HFFc6 (cell line): ENCODE results near the gene SIRPA. TPM values are rescaled to one million over a fixed set of nuclear protein-coding genes. Genes with fewer than 3 reads are reported as not detected.

Experiments used
- DNase-seq: peaks from one replicate; pipeline ENCODE4 v3.0.0-alpha.2; 2018
- H3K27ac Mint-ChIP-seq: 2 replicates; pipeline ENCODE4 v1.8.0; 2020; ENCODE audit warnings: mild to moderate bottlenecking, mixed read lengths
- H3K27me3 Mint-ChIP-seq: 2 replicates; pipeline ENCODE4 v1.8.0; 2021; ENCODE audit warnings: mild to moderate bottlenecking, moderate library complexity, mixed read lengths; ENCODE audit not compliant: insufficient read depth
- H3K36me3 Mint-ChIP-seq: 2 replicates; pipeline ENCODE4 v1.8.0; 2021; ENCODE audit warnings: low read depth, mixed read lengths
- H3K4me1 Mint-ChIP-seq: 2 replicates; pipeline ENCODE4 v1.8.0; 2020; ENCODE audit warnings: low read depth, mixed read lengths
- H3K4me3 Mint-ChIP-seq: 2 replicates; pipeline ENCODE4 v1.8.0; 2020; ENCODE audit warnings: mild to moderate bottlenecking, moderate library complexity, mixed read lengths
- H3K9me3 Mint-ChIP-seq: 2 replicates; pipeline ENCODE4 v1.8.0; 2020; ENCODE audit warnings: mild to moderate bottlenecking, mixed read lengths
- CTCF ChIP-seq: fragments of 200-600 bp; sonication (generic); IDR thresholded peaks from 2 replicates; pipeline ENCODE4 v1.5.0; 2021; ENCODE audit warnings: antibody characterized with exemption, mild to moderate bottlenecking
- total RNA-seq, 6 experiments: library from RNA; stranded (reverse); fragmentation: NEBNext Ultra II Directional; extraction: Animal tissue kit (Norgen Biotek cat#: 25700); gene quantifications; 2 replicates in 1 of 6; 3 replicates in 5 of 6; pipeline ENCODE4 v1.2.3, GENCODE V29; 2021

SIRPA gene
- total RNA-seq, 6 experiments from 2014 or later, result 44.0 to 66.2 (median 47.5) TPM

- Mint-ChIP-seq H3K9me3 (no peaks in the 10 kb centered on the region), H3K27me3 (peaks cover 30% of the 10 kb centered on the region), H3K4me1 (no peaks in the 10 kb centered on the region), H3K36me3 (no peaks in the 10 kb centered on the region), H3K27ac (no peak overlapping the region), H3K4me3 (no peak overlapping the region)
- TF ChIP-seq CTCF, result no peak
- no peak for DNase-seq
Measured at GRCh38 chr20:1952737-1953530, 57.7 kb downstream of the SIRPA start.

GRCh38 chr20:1953621-1954020 lies 58.4 kb downstream of the SIRPA start:
- Mint-ChIP-seq H3K4me1 (no peaks in the 10 kb centered on the region), H3K27me3 (peaks cover 33% of the 10 kb centered on the region), H3K9me3 (no peaks in the 10 kb centered on the region), H3K36me3 (no peaks in the 10 kb centered on the region), H3K4me3 (no peak overlapping the region), H3K27ac (no peak overlapping the region)
- no peak for TF ChIP-seq CTCF
- DNase-seq, result no peak

- no peaks in the 10 kb centered on the region; the same call in 1 of the 2 replicates for H3K4me1 Mint-ChIP-seq
- H3K36me3 Mint-ChIP-seq, result no peaks in the 10 kb centered on the region
- no peak for TF ChIP-seq CTCF
- H3K4me3 Mint-ChIP-seq, result no peak overlapping the region
- peaks cover 36% of the 10 kb centered on the region for H3K27me3 Mint-ChIP-seq
- H3K9me3 Mint-ChIP-seq, result no peaks in the 10 kb centered on the region
- no peak overlapping the region for H3K27ac Mint-ChIP-seq
- no peak for DNase-seq
Measured at GRCh38 chr20:1955217-1955616, 60.0 kb downstream of the SIRPA start.

GRCh38 chr20:1958426-1958825 lies 63.2 kb downstream of the SIRPA start:
- Mint-ChIP-seq H3K4me3 (no peak overlapping the region), H3K36me3 (no peaks in the 10 kb centered on the region), H3K27ac (no peak overlapping the region), H3K27me3 (peaks cover 36% of the 10 kb centered on the region), H3K9me3 (no peaks in the 10 kb centered on the region), H3K4me1 (peaks cover 5% of the 10 kb centered on the region; the same call in 1 of the 2 replicates)
- no peak for DNase-seq
- no peak for TF ChIP-seq CTCF

- TF ChIP-seq CTCF, result no peak
- no peaks in the 10 kb centered on the region for H3K36me3 Mint-ChIP-seq
- no peak overlapping the region for H3K4me3 Mint-ChIP-seq
- DNase-seq, result no peak
- H3K9me3 Mint-ChIP-seq, result no peaks in the 10 kb centered on the region
- H3K27ac Mint-ChIP-seq, result no peak overlapping the region
- peaks cover 33% of the 10 kb centered on the region for H3K27me3 Mint-ChIP-seq
- H3K4me1 Mint-ChIP-seq, result peaks cover 5% of the 10 kb centered on the region; the same call in 1 of the 2 replicates
Measured at GRCh38 chr20:1959156-1959555, 63.9 kb downstream of the SIRPA start.
